Measurements from ENCODE around the gene SCP2D1. TPM values are rescaled to one million over a fixed set of nuclear protein-coding genes. Genes with fewer than 3 reads are reported as not detected.

SCP2D1 gene
- total and polyA plus RNA-seq, 2 of the 8 experiments (the other 6 are each of a cell fraction or from before 2014, with no cell fraction given): not detected

- Histone ChIP-seq H3K4me3 (ENCODE audit: extremely low read depth in 1 of 4, insufficient read depth in 2 of 4, low read depth in 3 of 4, low read length in 4 of 4) (no peak overlapping the region), H2BK15ac (ENCODE audit: low read length) (no peak overlapping the region), H2BK20ac (ENCODE audit: low read length) (no peak overlapping the region), H3K18ac (ENCODE audit: extremely low read depth, low read length) (no peak overlapping the region), H3K56ac (replicated peaks; ENCODE audit: insufficient read length, low read depth, low read length) (no peak overlapping the region), H3K27ac (ENCODE audit: low read depth, low read length) (no peak overlapping the region), H2BK12ac (ENCODE audit: low read depth, low read length) (no peak overlapping the region), H3K27me3 (replicated peaks in 1 of 4; ENCODE audit: control insufficient read depth in 3 of 4, extremely low read depth in 1 of 4, insufficient read depth in 3 of 4, low read length in 3 of 4) (no peaks in the 10 kb centered on the region), H3K79me1 (ENCODE audit: low read depth, low read length) (no peaks in the 10 kb centered on the region), H3K9me3 (ENCODE audit: insufficient read depth in 2 of 2, low read depth in 1 of 2, low read length in 1 of 2) (no peaks in the 10 kb centered on the region), H3K4me2 (ENCODE audit: insufficient read depth in 1 of 2, low read depth in 2 of 2, low read length in 2 of 2) (no peak overlapping the region), H3K14ac (ENCODE audit: insufficient read length) (no peak overlapping the region), H3K4ac (replicated peaks; ENCODE audit: insufficient read length, low read depth, low read length) (no peak overlapping the region), H3K36me3 (ENCODE audit: control insufficient read depth in 2 of 4, insufficient read depth in 4 of 4, low read length in 3 of 4) (no peaks in the 10 kb centered on the region), H3K79me2 (ENCODE audit: control insufficient read depth in 1 of 2, insufficient read depth in 2 of 2, low read length in 2 of 2) (no peaks in the 10 kb centered on the region), H3K9ac (replicated peaks in 1 of 4; ENCODE audit: extremely low read depth in 1 of 4, low read depth in 3 of 4, low read length in 3 of 4) (no peak overlapping the region), H2BK5ac (ENCODE audit: low read depth, low read length) (no peak overlapping the region), H2AFZ (ENCODE audit: low read length) (no peak overlapping the region), H4K91ac (replicated peaks; ENCODE audit: insufficient read length, low read length) (no peak overlapping the region), H3K23ac (ENCODE audit: insufficient read length) (no peak overlapping the region), H4K20me1 (replicated peaks in 1 of 2; ENCODE audit: control insufficient read depth in 1 of 2, insufficient read depth in 2 of 2, low read length in 2 of 2) (no peaks in the 10 kb centered on the region), H4K5ac (ENCODE audit: insufficient read length, low read depth, low read length) (no peak overlapping the region), H2BK120ac (replicated peaks; ENCODE audit: low read depth, low read length) (no peak overlapping the region), H3K23me2 (ENCODE audit: low read depth, low read length) (no peaks in the 10 kb centered on the region), H4K8ac (ENCODE audit: extremely low read depth, insufficient read depth, low read length) (no peak overlapping the region), H2AK5ac (ENCODE audit: low read depth, low read length) (no peak overlapping the region), H3K4me1 (replicated peaks in 1 of 4; ENCODE audit: control insufficient read depth in 3 of 4, insufficient read depth in 4 of 4, low read length in 3 of 4) (no peaks in the 10 kb centered on the region)
- ChIA-PET POLR2A (ENCODE audit: partially characterized antibody) (no interaction called here), CTCF (ENCODE audit: partially characterized antibody) (no interaction called here)
- WGBS, 2 experiments (ENCODE audit: extremely low coverage in 1 of 2, insufficient coverage in 1 of 2, insufficient read length in 1 of 2, insufficient replicate concordance in 2 of 2, low coverage in 1 of 2, low lambda C conversion rate in 2 of 2, missing lambda C conversion rate in 1 of 2): 85% methylated on average over 1 of the region's 1 CpG; no CpG with 5 or more reads in 1 of the 2 experiments
- no peak for DNase-seq (ENCODE audit: low read depth in 1 of 2, low spot score in 2 of 2)
- FAIRE-seq: no peak
- TF ChIP-seq PHF8 (conservative IDR thresholded peaks at IDR 0.05; ENCODE audit: low read depth, low read length): no peak
- no peak for TF ChIP-seq CREB1 (IDR thresholded peaks at IDR 0.05)
- no peak for TF ChIP-seq BRCA1 (IDR thresholded peaks at IDR 0.05; ENCODE audit: low read depth, low read length)
- TF ChIP-seq ZNF274 (IDR thresholded peaks at IDR 0.05; ENCODE audit: borderline replicate concordance, extremely low read depth, low read length): no peak
- no peak for TF ChIP-seq ATF2 (IDR thresholded peaks at IDR 0.05; ENCODE audit: low read length)
- no peak for TF ChIP-seq KDM1A (IDR thresholded peaks at IDR 0.05; ENCODE audit: borderline replicate concordance, low read length)
- TF ChIP-seq SP2 (IDR thresholded peaks at IDR 0.05; ENCODE audit: low read length): no peak
- TF ChIP-seq RFX5 (IDR thresholded peaks at IDR 0.05; ENCODE audit: borderline replicate concordance, low read depth, low read length): no peak
- TF ChIP-seq RNF2 (IDR thresholded peaks at IDR 0.05; ENCODE audit: borderline replicate concordance, low read depth, low read length, missing control alignments, poor library complexity, severe bottlenecking): no peak
- no peak for TF ChIP-seq JUND (IDR thresholded peaks at IDR 0.05; ENCODE audit: low read length)
- no peak for TF ChIP-seq SIRT6 (IDR thresholded peaks at IDR 0.05; ENCODE audit: low read length)
- no peak for TF ChIP-seq SIN3A (conservative IDR thresholded peaks at IDR 0.05 in 1 of 2, IDR thresholded peaks at IDR 0.05 in 1 of 2; ENCODE audit: low read depth in 1 of 2, low read length in 2 of 2)
- TF ChIP-seq TAF7 (optimal IDR thresholded peaks at IDR 0.05; ENCODE audit: borderline replicate concordance, low read depth, low read length): no peak
- no peak for TF ChIP-seq TEAD4 (IDR thresholded peaks at IDR 0.05; ENCODE audit: low read depth, low read length)
Measured at GRCh38 chr20:18773566-18773965, 40.0 kb upstream of the SCP2D1 start.
